ENCODE measurements around the gene SETD6. TPM values are rescaled to one million over a fixed set of nuclear protein-coding genes. Genes with fewer than 3 reads are reported as not detected.

Gene SETD6
- total RNA-seq, 3 donors from 2014 or later (not counting 1 experiment from before 2014, with no cell fraction given): 20.3 to 34.5 (median 21.3) TPM

GRCh38 chr16:58493756-58494431, 21.4 kb upstream of the SETD6 start:
- intact Hi-C loops (cut with micrococcal nuclease): no loop called here
- TF ChIP-seq, protein P1, sequence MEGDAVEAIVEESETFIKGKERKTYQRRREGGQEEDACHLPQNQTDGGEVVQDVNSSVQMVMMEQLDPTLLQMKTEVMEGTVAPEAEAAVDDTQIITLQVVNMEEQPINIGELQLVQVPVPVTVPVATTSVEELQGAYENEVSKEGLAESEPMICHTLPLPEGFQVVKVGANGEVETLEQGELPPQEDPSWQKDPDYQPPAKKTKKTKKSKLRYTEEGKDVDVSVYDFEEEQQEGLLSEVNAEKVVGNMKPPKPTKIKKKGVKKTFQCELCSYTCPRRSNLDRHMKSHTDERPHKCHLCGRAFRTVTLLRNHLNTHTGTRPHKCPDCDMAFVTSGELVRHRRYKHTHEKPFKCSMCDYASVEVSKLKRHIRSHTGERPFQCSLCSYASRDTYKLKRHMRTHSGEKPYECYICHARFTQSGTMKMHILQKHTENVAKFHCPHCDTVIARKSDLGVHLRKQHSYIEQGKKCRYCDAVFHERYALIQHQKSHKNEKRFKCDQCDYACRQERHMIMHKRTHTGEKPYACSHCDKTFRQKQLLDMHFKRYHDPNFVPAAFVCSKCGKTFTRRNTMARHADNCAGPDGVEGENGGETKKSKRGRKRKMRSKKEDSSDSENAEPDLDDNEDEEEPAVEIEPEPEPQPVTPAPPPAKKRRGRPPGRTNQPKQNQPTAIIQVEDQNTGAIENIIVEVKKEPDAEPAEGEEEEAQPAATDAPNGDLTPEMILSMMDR (IDR thresholded peaks at IDR 0.05): no peak

DNA sequence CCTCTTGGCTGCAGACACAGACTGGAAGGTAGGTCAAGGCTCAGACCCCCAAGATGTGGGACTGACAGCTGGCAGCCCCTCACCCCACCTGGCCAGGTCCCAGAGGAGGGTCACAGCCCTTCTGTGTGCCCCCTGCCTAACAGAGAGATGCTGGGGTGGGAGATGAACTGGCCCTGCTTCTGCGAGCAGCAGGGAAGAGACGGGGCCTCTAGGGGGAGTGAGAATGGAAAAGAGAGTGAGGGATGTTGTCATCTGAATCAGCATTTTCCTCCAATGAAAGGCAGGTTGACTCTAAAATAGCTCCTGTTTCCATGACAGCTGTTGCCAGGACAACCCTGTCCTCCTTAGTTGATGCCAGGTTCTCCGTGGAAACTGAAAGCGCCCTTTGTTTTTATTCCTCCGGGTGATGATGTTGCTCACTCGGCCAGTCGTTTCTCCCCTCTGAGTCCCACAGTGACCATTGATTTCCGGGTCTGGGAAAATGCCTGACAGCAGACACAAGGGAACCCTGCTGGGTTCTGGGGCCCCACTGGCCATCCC, 20.3 kb upstream of the SETD6 start:
- intact Hi-C loops (cut with micrococcal nuclease): no loop called here
- Histone ChIP-seq H3K9me3 (ENCODE audit: control insufficient read depth, insufficient read depth, low read length) (no peaks in the 10 kb centered on the region), H3K27me3 (ENCODE audit: control insufficient read depth, insufficient read depth, low read length) (no peaks in the 10 kb centered on the region), H3K36me3 (ENCODE audit: control insufficient read depth, insufficient read depth, low read length) (no peaks in the 10 kb centered on the region), H3K4me3 (ENCODE audit: low read length) (no peak overlapping the region), H3K4me1 (ENCODE audit: control insufficient read depth, insufficient read depth, low read length) (peaks cover 6% of the 10 kb centered on the region), H3K27ac (ENCODE audit: low read length) (no peak overlapping the region)
- Mint-ChIP-seq H3K27ac (peak overlapping the region in 1 of 2 donors; percentile 65), H3K27me3 (ENCODE audit: low read depth in 2 of 2) (peaks cover 0 to 13% of the 10 kb centered on the region in 2 donors), H3K4me3 (no peak overlapping the region), H3K36me3 (no peaks in the 10 kb centered on the region), H3K4me1 (no peaks in the 10 kb centered on the region), H3K9me3 (no peaks in the 10 kb centered on the region)
- ATAC-seq (peak in 2 of 3 donors; percentile 66 to 73), DNase-seq (peak in 1 of 2 donors; percentile 75)
- TF ChIP-seq, protein P1 (IDR thresholded peaks at IDR 0.05): no peak
- WGBS (ENCODE audit: insufficient coverage): 4% methylated on average over 8 of the region's 8 CpGs

More at GRCh38 chr16:58493756-58494431, 21.4 kb upstream of the SETD6 start:
- no peak for ATAC-seq
- H3K4me1 ChIP-seq (ENCODE audit: control insufficient read depth, insufficient read depth, low read length): peaks cover 6% of the 10 kb centered on the region
- no peaks in the 10 kb centered on the region for H3K27me3 ChIP-seq (ENCODE audit: control insufficient read depth, insufficient read depth, low read length)
- Mint-ChIP-seq H3K4me1 (no peaks in the 10 kb centered on the region), H3K27me3 (ENCODE audit: low read depth in 2 of 2) (peaks cover 0 to 8% of the 10 kb centered on the region in 2 donors), H3K9me3 (no peaks in the 10 kb centered on the region), H3K4me3 (no peak overlapping the region), H3K36me3 (no peaks in the 10 kb centered on the region), H3K27ac (no peak overlapping the region)
- no peak for DNase-seq
- 76% methylated on average over 19 of the region's 20 CpGs for WGBS (ENCODE audit: insufficient coverage)
- H3K27ac ChIP-seq (ENCODE audit: low read length): no peak overlapping the region
- H3K36me3 ChIP-seq (ENCODE audit: control insufficient read depth, insufficient read depth, low read length): no peaks in the 10 kb centered on the region
- H3K4me3 ChIP-seq (ENCODE audit: low read length): no peak overlapping the region
- H3K9me3 ChIP-seq (ENCODE audit: control insufficient read depth, insufficient read depth, low read length): no peaks in the 10 kb centered on the region

DNA sequence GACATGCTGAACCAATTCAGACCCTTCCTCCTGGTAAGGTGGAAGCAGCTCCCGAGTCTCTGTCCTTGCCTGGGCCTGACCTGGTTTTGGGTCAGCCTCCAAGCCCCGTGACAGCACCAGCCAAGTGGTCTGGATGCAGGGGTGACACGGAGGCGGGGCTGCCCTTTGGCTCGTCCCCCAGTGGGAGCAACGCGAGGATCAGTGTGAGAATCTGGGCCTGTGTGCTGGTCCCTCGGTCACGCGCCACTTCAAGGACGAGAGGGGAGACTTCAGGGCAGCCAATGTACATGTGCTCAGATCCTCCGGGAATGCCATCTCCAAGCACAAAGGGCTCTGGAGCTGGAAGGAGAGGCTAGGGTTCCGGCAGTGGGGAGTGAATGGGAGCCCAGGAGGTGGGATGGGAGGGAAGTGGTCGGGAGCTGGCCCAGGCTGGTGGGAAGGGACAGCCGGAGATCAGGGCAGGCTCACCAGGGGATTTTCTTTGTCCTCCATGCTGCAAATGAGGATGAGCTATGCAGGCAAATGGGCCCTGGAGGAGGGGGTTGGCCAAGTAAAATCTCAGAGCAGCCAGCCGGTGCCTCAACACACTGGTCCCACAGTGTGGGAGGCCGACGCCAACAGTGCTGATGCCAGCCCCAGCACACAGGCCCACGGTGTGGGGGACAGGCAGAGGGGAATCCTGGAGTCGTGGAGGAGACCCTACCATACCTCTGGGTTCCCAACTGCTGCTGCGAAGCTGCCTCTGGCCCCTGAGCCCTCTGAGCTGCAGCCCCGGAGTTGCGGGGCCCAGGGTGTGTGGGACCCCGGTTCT, 19.6 kb upstream of the SETD6 start:
- 77% methylated on average over 24 of the region's 24 CpGs for WGBS (ENCODE audit: insufficient coverage)
- Mint-ChIP-seq H3K4me1 (no peaks in the 10 kb centered on the region), H3K9me3 (no peaks in the 10 kb centered on the region), H3K27me3 (ENCODE audit: low read depth in 2 of 2) (peaks cover 0 to 15% of the 10 kb centered on the region in 2 donors), H3K36me3 (no peaks in the 10 kb centered on the region), H3K27ac (peak overlapping the region in 1 of 2 donors; percentile 65), H3K4me3 (no peak overlapping the region)
- TF ChIP-seq, protein P1 (IDR thresholded peaks at IDR 0.05): no peak
- H3K4me3 ChIP-seq (ENCODE audit: low read length): no peak overlapping the region
- no peaks in the 10 kb centered on the region for H3K36me3 ChIP-seq (ENCODE audit: control insufficient read depth, insufficient read depth, low read length)
- H3K9me3 ChIP-seq (ENCODE audit: control insufficient read depth, insufficient read depth, low read length): no peaks in the 10 kb centered on the region
- no peak overlapping the region for H3K27ac ChIP-seq (ENCODE audit: low read length)
- ATAC-seq (no peak), DNase-seq (no peak)
- intact Hi-C loops (cut with micrococcal nuclease): no loop called here
- peaks cover 12% of the 10 kb centered on the region for H3K4me1 ChIP-seq (ENCODE audit: control insufficient read depth, insufficient read depth, low read length)
- H3K27me3 ChIP-seq (ENCODE audit: control insufficient read depth, insufficient read depth, low read length): no peaks in the 10 kb centered on the region

All from natural killer cell (primary cell).